Mesodermal cell (in vitro differentiated cells): ENCODE results near the gene P4HA2.

ENCODE experiments used
- H3K27ac ChIP-seq: 2 replicates; pipeline ENCODE4 v1.7.0; 2013; ENCODE audit warnings: mild to moderate bottlenecking, low read depth, low read length, moderate library complexity; ENCODE audit not compliant: severe bottlenecking
- H3K36me3 ChIP-seq: 2 replicates; pipeline ENCODE4 v1.7.1; 2013; ENCODE audit warnings: mild to moderate bottlenecking, low read length, moderate library complexity; ENCODE audit not compliant: control insufficient read depth, insufficient read depth
- H3K4me1 ChIP-seq: one replicate; pipeline ENCODE4 v1.7.1; 2013; ENCODE audit warnings: mild to moderate bottlenecking, low read length; ENCODE audit not compliant: insufficient read depth, control insufficient read depth, poor library complexity, severe bottlenecking
- H3K4me3 ChIP-seq: 2 replicates; pipeline ENCODE4 v1.7.0; 2013; ENCODE audit warnings: low read length, control low read depth, mild to moderate bottlenecking; ENCODE audit not compliant: insufficient read depth, poor library complexity, severe bottlenecking; ENCODE audit errors: extremely low read depth
- H3K9me3 ChIP-seq: 2 replicates; pipeline ENCODE4 v1.7.1; 2013; ENCODE audit warnings: mild to moderate bottlenecking, low read length, moderate library complexity; ENCODE audit not compliant: control insufficient read depth
- WGBS, 2 experiments: methylation state at CpG; one replicate each; pipeline ENCODE4 v1.1.5; 2013; ENCODE audit warnings: missing lambda C conversion rate in 2 of 2; ENCODE audit not compliant: insufficient coverage in 2 of 2; 5-methylcytosine and 5-hydroxymethylcytosine counted together

P4HA2 gene

GRCh38 chr5:132256086-132256782 lies 28.6 kb upstream of the P4HA2 start:
- H3K27ac ChIP-seq = no peak overlapping the region
- H3K36me3 ChIP-seq = no peaks in the 10 kb centered on the region
- peaks cover 30% of the 10 kb centered on the region for H3K4me1 ChIP-seq
- no peaks in the 10 kb centered on the region for H3K9me3 ChIP-seq
- no peak overlapping the region for H3K4me3 ChIP-seq
- 95 to 96% methylated on average over 4 of the region's 4 CpGs for WGBS, 2 experiments

- Histone ChIP-seq H3K4me3 (no peak overlapping the region), H3K9me3 (no peaks in the 10 kb centered on the region), H3K4me1 (peaks cover 14% of the 10 kb centered on the region), H3K27ac (no peak overlapping the region), H3K36me3 (no peaks in the 10 kb centered on the region)
- WGBS, 2 experiments = 80 to 91% methylated on average over 3 to 5 of the region's 7 CpGs
Measured at GRCh38 chr5:132254321-132254977, 26.8 kb upstream of the P4HA2 start.

GRCh38 chr5:132253452-132254320 lies 26.0 kb upstream of the P4HA2 start:
- 83 to 93% methylated on average over 7 to 8 of the region's 8 CpGs for WGBS, 2 experiments
- Histone ChIP-seq H3K4me3 (no peak overlapping the region), H3K9me3 (no peaks in the 10 kb centered on the region), H3K36me3 (no peaks in the 10 kb centered on the region), H3K27ac (no peak overlapping the region), H3K4me1 (peaks cover 7% of the 10 kb centered on the region)

GRCh38 chr5:132253008-132253441 lies 25.4 kb upstream of the P4HA2 start:
- 100% methylated on average over 2 of the region's 4 CpGs; no CpG with 5 or more reads in 1 of the 2 experiments for WGBS, 2 experiments
- Histone ChIP-seq H3K4me1 (peaks cover under 1% of the 10 kb centered on the region), H3K27ac (no peak overlapping the region), H3K4me3 (no peak overlapping the region), H3K9me3 (no peaks in the 10 kb centered on the region), H3K36me3 (no peaks in the 10 kb centered on the region)

GRCh38 chr5:132251220-132251725 lies 23.6 kb upstream of the P4HA2 start:
- Histone ChIP-seq H3K27ac (no peak overlapping the region), H3K4me3 (no peak overlapping the region), H3K4me1 (no peaks in the 10 kb centered on the region), H3K36me3 (no peaks in the 10 kb centered on the region), H3K9me3 (no peaks in the 10 kb centered on the region)
- WGBS, 2 experiments = 93 to 97% methylated on average over 9 to 10 of the region's 10 CpGs

- no peaks in the 10 kb centered on the region for H3K9me3 ChIP-seq
- H3K27ac ChIP-seq = no peak overlapping the region
- H3K4me1 ChIP-seq = no peaks in the 10 kb centered on the region
- 96 to 100% methylated on average over 2 of the region's 2 CpGs for WGBS, 2 experiments
- no peak overlapping the region for H3K4me3 ChIP-seq
- no peaks in the 10 kb centered on the region for H3K36me3 ChIP-seq
Measured at GRCh38 chr5:132250547-132250946, 22.9 kb upstream of the P4HA2 start.

GRCh38 chr5:132246806-132247205 lies 19.2 kb upstream of the P4HA2 start:
- Histone ChIP-seq H3K4me3 (no peak overlapping the region), H3K27ac (no peak overlapping the region), H3K36me3 (no peaks in the 10 kb centered on the region), H3K4me1 (no peaks in the 10 kb centered on the region), H3K9me3 (peaks cover 5% of the 10 kb centered on the region)

- Histone ChIP-seq H3K4me3 (no peak overlapping the region), H3K4me1 (no peaks in the 10 kb centered on the region), H3K36me3 (no peaks in the 10 kb centered on the region), H3K27ac (no peak overlapping the region), H3K9me3 (peaks cover 5% of the 10 kb centered on the region)
- no CpG with 5 or more reads among the region's 1 CpG for WGBS, 2 experiments
Measured at GRCh38 chr5:132245593-132245992, 17.9 kb upstream of the P4HA2 start.

GRCh38 chr5:132243366-132243977 lies 15.8 kb upstream of the P4HA2 start:
- no peak overlapping the region for H3K4me3 ChIP-seq
- WGBS, 2 experiments = 88 to 100% methylated on average over 1 of the region's 3 CpGs
- no peaks in the 10 kb centered on the region for H3K36me3 ChIP-seq

GRCh38 chr5:132239776-132240175 lies 12.1 kb upstream of the P4HA2 start:
- no peaks in the 10 kb centered on the region for H3K36me3 ChIP-seq
- peaks cover 5% of the 10 kb centered on the region for H3K9me3 ChIP-seq
- H3K4me3 ChIP-seq = no peak overlapping the region
- no peaks in the 10 kb centered on the region for H3K4me1 ChIP-seq
- no peak overlapping the region for H3K27ac ChIP-seq

More at GRCh38 chr5:132243366-132243977, 15.8 kb upstream of the P4HA2 start:
- Histone ChIP-seq H3K4me1 (no peaks in the 10 kb centered on the region), H3K9me3 (peaks cover 5% of the 10 kb centered on the region), H3K27ac (no peak overlapping the region)
